ENCODE measurements around the gene GALNTL6.
A peak's percentile ranks its signal among the peaks of the same experiment; 100 is the strongest.

The GALNTL6 gene

DNA sequence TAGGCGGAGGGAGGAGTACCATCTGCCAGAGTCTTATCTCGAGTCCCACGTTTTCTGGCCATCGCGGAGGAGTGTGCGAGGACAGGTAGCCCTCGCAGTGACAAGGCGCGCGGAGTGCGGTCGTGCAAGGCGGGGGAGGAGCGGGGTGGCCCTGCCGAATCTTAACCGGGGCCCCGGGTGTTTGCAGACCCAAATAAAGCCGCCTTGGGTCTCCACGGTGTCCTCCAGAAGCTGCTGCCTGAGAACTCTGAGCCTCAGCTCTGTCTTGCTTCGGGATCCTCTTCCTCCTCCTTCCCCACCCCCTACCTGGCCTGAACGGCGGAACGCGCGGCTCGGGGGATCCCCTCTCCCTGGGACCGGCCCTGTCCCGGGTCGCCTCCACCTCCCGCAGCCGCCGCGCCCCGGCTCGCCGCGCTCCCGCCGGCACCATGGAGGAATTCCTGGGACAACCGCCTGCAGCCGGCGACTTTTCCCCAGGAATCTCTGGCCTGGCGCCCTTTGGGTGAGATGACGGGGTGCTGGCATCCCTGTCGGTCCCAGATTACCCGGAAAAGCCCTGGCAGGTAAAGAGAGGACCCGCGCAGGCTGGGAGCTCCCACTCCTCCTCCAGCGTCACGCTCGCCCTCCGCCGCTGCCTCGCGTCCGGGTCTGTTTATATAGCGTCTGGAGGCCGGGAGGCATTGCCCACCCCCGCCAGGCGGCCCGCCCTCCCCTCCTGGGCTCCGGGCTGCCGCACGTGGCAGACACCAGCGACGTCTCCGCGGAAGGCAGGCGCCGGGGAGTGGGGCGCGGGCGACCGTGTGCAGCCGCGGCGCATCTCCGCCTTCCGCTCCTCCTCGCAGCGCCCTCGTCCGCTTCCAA is at the start of gene GALNTL6:
TSS of gene GALNTL6 (plus strand) at position 740 of the 861 bp plus-strand sequence.
- DNase-seq, result peak; percentile 50

- DNase-seq, result no peak
Observed at GRCh38 chr4:171765514-171765913, 47.7 kb upstream of the GALNTL6 start.

DNA sequence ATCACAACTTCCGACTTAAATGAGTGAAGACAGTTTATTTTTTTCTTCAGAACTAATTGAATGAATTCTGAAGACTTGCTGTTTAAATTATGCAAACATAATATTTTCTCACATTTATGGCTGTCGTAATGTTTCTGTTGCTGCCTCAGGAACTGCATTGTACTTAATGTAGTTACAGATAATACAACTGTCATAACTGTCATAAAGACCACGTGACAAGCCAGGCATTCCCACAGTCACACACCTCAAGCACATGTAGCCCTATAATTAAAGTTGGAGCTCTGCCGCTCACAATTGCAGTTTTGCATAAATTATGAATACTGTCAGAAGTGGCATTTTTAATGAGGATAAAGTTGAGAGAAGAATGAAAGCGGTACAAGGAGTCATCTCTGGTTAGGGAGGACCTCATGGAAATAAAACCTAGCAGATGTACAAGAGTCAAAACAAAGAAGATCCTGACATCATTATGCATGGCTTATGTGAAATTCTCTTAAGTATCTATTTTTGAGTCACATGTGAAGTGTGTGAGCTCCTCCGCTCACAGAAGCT is 38.5 kb upstream of the GALNTL6 start:
- DNase-seq, result no peak

GRCh38 chr4:171779301-171779700 is 33.9 kb upstream of the GALNTL6 start:
- no peak for DNase-seq

DNA sequence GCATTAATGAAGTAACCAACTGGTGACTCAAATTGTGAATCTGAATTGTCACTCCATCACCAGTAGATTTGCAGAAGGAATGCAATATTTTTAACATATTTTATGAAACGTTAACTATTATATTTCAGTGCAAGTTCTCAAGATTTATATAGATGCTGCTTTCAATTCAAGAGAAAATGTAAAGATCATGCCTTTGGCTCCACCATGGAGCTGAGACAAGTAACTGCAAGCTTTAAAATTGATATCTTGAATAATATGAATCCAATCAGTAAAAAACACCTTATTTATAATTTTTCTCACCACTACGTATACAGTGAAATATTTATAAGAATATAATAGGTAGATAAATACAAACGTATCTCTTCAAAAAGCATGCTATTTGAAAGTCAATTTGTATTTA is 27.8 kb upstream of the GALNTL6 start:
- no peak for DNase-seq

GRCh38 chr4:171793723-171794122 is 19.5 kb upstream of the GALNTL6 start:
- DNase-seq, result no peak

- DNase-seq, result no peak
Observed at GRCh38 chr4:171794528-171794927, 18.7 kb upstream of the GALNTL6 start.

GRCh38 chr4:171809854-171810253 is 3.4 kb upstream of the GALNTL6 start:
- DNase-seq, result no peak

GRCh38 chr4:171812333-171812664 is 905 bp upstream of the GALNTL6 start:
- no peak for DNase-seq

- DNase-seq, result peak; percentile 22
Observed at GRCh38 chr4:171813526-171814250, 484 bp downstream of the GALNTL6 start.

DNA sequence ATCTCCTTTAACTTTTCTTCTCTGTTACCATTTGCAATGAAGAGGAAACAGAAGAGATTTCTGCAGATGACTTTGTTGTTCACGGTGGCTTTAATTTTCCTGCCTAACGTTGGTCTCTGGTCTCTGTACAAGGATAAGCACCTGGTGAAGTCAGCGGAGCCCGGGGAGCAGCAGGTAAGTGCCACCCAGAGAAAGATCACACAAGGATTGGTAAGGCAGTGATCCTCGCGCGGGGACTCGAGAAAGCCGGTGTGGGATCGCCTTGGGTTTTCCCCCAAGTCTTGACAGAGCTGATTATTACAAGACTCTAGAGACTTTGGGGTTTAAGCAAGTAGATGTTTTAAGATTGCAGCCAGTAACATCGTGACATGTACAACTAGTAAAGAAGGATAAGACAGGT is 1.3 kb downstream of the GALNTL6 start:
- no peak for DNase-seq

DNA sequence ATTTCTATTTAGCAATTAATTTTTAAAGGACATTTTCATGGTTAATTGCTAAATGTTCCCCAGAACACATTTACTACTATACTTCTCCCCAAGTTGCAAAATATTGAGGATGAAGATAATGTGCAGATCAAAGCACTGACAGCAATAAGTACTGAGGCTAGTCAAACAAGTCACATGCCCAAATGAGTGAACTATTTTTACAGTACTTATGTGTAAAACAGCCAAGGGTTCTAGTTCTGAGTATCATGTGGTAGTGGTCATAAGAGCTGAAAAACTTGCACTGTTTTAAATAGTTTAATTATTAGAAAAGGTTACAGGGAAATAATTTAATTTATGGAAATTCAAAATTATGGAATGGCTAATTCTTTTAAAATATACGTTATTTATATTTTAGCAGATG is 3.8 kb downstream of the GALNTL6 start:
- no peak for DNase-seq

- no peak for DNase-seq
Observed at GRCh38 chr4:171834640-171835039, 21.4 kb downstream of the GALNTL6 start.

DNA sequence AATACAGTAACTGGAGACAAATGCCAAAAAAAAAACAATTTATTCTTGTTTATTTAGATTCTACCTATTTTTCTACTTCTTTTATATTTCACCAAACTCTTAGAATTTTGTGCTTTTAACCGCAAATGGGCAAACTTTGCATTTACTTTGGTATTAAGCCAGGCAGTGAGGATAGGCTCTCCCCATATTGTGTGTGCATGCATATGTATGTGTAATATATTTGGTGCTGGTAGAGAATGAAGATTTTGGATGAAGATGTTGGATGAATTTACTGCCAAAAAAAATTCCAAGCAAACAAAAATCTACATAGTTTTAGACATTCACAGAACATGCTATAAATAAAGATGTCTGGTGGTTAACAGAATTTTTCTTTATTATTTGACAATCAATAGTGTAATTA is 30.3 kb downstream of the GALNTL6 start:
- no peak for DNase-seq

- DNase-seq, result peak; percentile 21
Observed at GRCh38 chr4:171846232-171846631, 33.0 kb downstream of the GALNTL6 start.

DNA sequence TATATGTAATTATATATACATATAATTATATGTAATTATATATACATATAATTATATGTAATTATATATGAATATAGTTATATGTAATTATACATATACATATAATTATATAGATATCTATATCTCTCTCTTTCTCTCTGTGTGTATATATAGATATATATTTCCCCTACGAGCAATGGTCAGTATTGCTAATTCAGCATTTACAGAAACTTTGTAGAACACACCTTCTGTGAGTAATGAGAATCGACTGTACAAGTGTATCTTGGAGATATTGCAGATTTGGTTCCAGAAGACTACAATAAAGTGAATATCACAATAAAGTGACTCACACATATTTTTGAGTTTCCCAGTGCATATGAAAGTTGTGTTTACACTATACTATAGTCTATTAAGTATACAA is 33.7 kb downstream of the GALNTL6 start:
- DNase-seq, result no peak

GRCh38 chr4:171847751-171848150 is 34.5 kb downstream of the GALNTL6 start:
- no peak for DNase-seq

DNA sequence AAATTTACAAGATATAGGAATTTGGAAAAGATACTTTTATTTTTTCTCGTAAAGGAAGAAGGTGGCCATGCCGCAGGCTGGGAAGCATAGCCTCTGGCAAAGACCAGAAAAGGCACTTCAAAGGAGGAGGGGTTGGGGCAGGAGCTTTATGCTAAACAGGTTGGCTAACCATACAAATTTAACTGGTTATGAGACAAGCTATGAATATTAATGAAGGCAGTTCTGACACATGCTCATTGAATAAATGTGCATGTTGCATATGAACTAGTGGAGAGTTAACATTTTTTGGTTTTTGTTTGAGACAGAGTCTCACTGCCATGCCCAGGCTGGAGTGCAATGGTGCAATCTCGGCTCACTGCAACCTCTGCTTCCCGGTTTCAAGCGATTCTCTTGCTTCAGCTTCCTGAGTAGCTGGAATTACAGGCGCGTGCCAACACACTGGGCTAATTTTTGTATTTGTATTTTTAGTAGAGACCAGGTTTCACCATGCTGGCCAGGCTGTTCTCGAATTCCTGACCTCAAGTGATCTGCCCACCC is 36.5 kb downstream of the GALNTL6 start:
- DNase-seq, result no peak

DNA sequence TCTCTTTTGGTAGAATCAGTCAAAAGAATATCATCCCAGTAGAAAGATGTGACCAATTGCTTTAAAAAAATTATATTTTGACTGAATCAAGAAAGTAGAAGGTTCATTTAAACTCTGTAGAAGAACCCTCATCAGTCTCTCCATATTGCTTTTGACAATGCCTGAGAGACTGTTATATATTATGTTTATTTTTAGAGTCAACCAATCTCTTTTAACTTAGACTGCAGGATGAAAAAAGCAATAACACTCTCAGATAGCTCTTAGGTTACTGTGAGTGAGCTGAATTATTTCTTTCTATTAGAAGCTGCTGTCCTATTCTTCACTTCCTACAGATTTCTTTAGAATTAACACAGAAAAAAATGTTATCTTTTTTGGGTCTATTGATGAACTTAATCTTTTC is 38.1 kb downstream of the GALNTL6 start:
- no peak for DNase-seq

- no peak for DNase-seq
Observed at GRCh38 chr4:171857302-171858012, 44.3 kb downstream of the GALNTL6 start.

GRCh38 chr4:171875291-171875690 is 62.1 kb downstream of the GALNTL6 start:
- DNase-seq, result no peak

DNA sequence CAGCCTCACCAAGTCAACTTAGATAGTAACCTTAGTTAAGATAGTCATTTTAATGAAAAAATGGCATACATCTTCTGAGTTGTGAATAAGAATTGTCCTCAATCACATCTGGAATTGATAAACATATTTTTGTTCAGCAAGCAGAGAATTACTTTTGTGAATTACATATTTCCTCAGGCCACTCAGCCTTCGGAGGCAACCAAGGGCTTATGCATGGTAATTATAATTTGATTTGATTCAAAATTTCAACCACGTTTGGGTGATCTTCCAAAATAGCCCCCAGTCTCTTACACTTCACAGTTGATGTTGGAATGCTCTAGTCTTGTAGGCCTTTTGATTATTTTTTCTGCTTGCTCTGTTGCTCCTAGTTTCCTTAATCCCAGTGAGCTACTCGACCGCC is 63.4 kb downstream of the GALNTL6 start:
- DNase-seq, result no peak

DNA sequence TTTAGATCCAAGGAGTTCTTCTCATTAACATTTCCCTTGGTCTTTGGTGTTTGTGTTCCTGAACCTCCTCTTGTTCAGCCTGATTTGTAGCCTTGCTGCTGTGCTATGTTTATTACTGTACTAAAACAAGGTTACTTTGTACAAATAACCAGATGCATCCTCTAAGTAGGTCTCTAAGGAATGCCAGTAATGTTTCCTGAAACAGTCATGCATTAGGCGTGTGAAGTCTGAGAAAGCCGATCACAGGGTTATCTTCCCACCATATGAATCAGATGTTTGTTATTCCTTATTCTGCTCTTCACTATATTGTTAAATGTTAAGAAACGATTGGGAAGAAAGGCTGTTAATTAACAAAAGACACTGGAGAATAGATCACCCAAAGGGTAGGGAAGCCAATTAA is 66.9 kb downstream of the GALNTL6 start:
- no peak for DNase-seq

Data from right hindlimb (tissue), 1 donor.